Left lung (tissue), 10 donors: ENCODE data around the gene VHLL. TPM values are rescaled to one million over a fixed set of nuclear protein-coding genes. Genes with fewer than 3 reads are reported as not detected.

Experiments used
- ATAC-seq: fragments of 200-7000 bp; cut with Tn5 transposase; one replicate; pipeline ENCODE4 v1.9.1; 2020; ENCODE audit warnings: moderate library complexity
- DNase-seq, 4 donors: peaks; one replicate each; pipeline ENCODE4 v3.0.0-alpha.2; 2013 to 2020
- H3K27ac ChIP-seq, 2 donors: fragments of 200-600 bp; sonication (generic) in 1 of 2; one replicate each; pipeline versions ENCODE4 v1.5.0 to v1.8.0; 2020 to 2021
- H3K27me3 ChIP-seq, 2 donors: fragments of 200-600 bp; sonication (generic) in 1 of 2; one replicate each; pipeline versions ENCODE4 v1.5.0 to v1.8.0; 2020 to 2021
- H3K36me3 ChIP-seq, 2 donors: fragments of 200-600 bp; sonication (generic) in 1 of 2; one replicate each; pipeline versions ENCODE4 v1.5.0 to v1.8.0; 2020 to 2021
- H3K4me1 ChIP-seq, 2 donors: fragments of 200-600 bp; one replicate each; pipeline ENCODE4 v1.8.0; 2021
- H3K4me3 ChIP-seq, 2 donors: fragments of 200-600 bp; sonication (generic) in 1 of 2; one replicate each; pipeline versions ENCODE4 v1.5.0 to v1.8.0; 2020 to 2021; ENCODE audit warnings: mild to moderate bottlenecking in 1 of 2
- H3K9me3 ChIP-seq, 2 donors: fragments of 200-600 bp; sonication (generic) in 1 of 2; one replicate each; pipeline versions ENCODE4 v1.5.0 to v1.8.0; 2020 to 2021
- CTCF ChIP-seq, 2 donors: fragments of 200-600 bp; sonication (generic) in 1 of 2; IDR thresholded peaks; one replicate each; pipeline versions ENCODE4 v1.5.0 to v1.8.0; 2021; ENCODE audit warnings: antibody characterized with exemption in 2 of 2
- intact Hi-C, 2 donors: fragments of 100-400 bp; cut with DNase I; formaldehyde crosslinking; loops; one replicate each; pipeline versions ENCODE4 v1.11.2 to v1.14.2; 2022
- polyA plus RNA-seq, 6 donors: library from polyadenylated mRNA; unstranded; fragments of 120-200 nt; gene quantifications; one replicate each; pipeline ENCODE4 v1.2.1, GENCODE V29; 2013; ENCODE audit not compliant: insufficient read length in 6 of 6
- total RNA-seq, 2 donors: library from RNA; stranded (reverse); fragmentation: NEBNext Ultra II Directional; extraction: Animal tissue kit (Norgen Biotek cat#: 25700); gene quantifications; one replicate each; pipeline ENCODE4 v1.2.1, GENCODE V29; 2021
- donor health status: DM: no; HTN: yes; CAD: no.
- donor health status: DM: no; HTN: no; CAD: no.

The VHLL gene
- total and polyA plus RNA-seq, 8 donors, result not detected

- ATAC-seq, result peak; percentile 23
- no peak for DNase-seq
- TF ChIP-seq CTCF (IDR thresholded peaks at IDR 0.05), result no peak
- H3K27ac ChIP-seq, result no peak overlapping the region
- no peak overlapping the region for H3K4me3 ChIP-seq
- intact Hi-C loops, result no loop called here
- no peaks in the 10 kb centered on the region for H3K9me3 ChIP-seq
- H3K36me3 ChIP-seq, result peaks cover 0 to 93% of the 10 kb centered on the region in 2 donors
- H3K27me3 ChIP-seq, result no peaks in the 10 kb centered on the region
- H3K4me1 ChIP-seq, result peaks cover 0 to 8% of the 10 kb centered on the region in 2 donors
Measured at GRCh38 chr1:156308078-156308477, 9.0 kb upstream of the VHLL start.

GRCh38 chr1:156305215-156305614 is 6.1 kb upstream of the VHLL start:
- no peaks in the 10 kb centered on the region for H3K4me1 ChIP-seq
- H3K4me3 ChIP-seq, result no peak overlapping the region
- ATAC-seq (no peak), DNase-seq (no peak)
- H3K9me3 ChIP-seq, result no peaks in the 10 kb centered on the region
- intact Hi-C loops, result no loop called here
- peaks cover 0 to 65% of the 10 kb centered on the region in 2 donors for H3K36me3 ChIP-seq
- no peaks in the 10 kb centered on the region for H3K27me3 ChIP-seq
- no peak for TF ChIP-seq CTCF (IDR thresholded peaks at IDR 0.05)
- no peak overlapping the region for H3K27ac ChIP-seq

GRCh38 chr1:156303241-156303640 is 4.1 kb upstream of the VHLL start:
- ATAC-seq (no peak), DNase-seq (no peak)
- Histone ChIP-seq H3K36me3 (peaks cover 0 to 45% of the 10 kb centered on the region in 2 donors), H3K4me1 (no peaks in the 10 kb centered on the region), H3K9me3 (no peaks in the 10 kb centered on the region), H3K27ac (no peak overlapping the region), H3K27me3 (no peaks in the 10 kb centered on the region), H3K4me3 (no peak overlapping the region)
- no peak for TF ChIP-seq CTCF (IDR thresholded peaks at IDR 0.05)
- intact Hi-C loops, result no loop called here

GRCh38 chr1:156295391-156295947 is 3.6 kb downstream of the VHLL start, which contains the start of gene GLMP:
Gene GLMP, minus strand, starts transcription at chr1:156295679. Its CDS starts 34 bp downstream, at chr1:156295645.
- peak; percentile 65 for ATAC-seq
- Histone ChIP-seq H3K4me3 (peak within 1 kb of the TSS; percentile 63 to 68), H3K4me1 (peaks cover 15 to 36% of the 10 kb centered on the region in 2 donors), H3K9me3 (no peaks in the 10 kb centered on the region), H3K27me3 (no peaks in the 10 kb centered on the region), H3K27ac (peak within 1 kb of the TSS; percentile 28 to 61), H3K36me3 (peaks cover 0 to 14% of the 10 kb centered on the region in 2 donors)
- no peak for TF ChIP-seq CTCF (IDR thresholded peaks at IDR 0.05)
- peak; percentile 69 to 87 (median 83) for DNase-seq
- intact Hi-C loops, result no loop called here

- Histone ChIP-seq H3K27ac (no peak overlapping the region), H3K36me3 (peaks cover 0 to 14% of the 10 kb centered on the region in 2 donors), H3K27me3 (no peaks in the 10 kb centered on the region), H3K4me1 (peaks cover 15 to 36% of the 10 kb centered on the region in 2 donors), H3K9me3 (no peaks in the 10 kb centered on the region), H3K4me3 (peak overlapping the region in 1 of 2 donors; percentile 68)
- TF ChIP-seq CTCF (IDR thresholded peaks at IDR 0.05), result no peak
- ATAC-seq, result no peak
- no peak for DNase-seq
- intact Hi-C loops, result no loop called here
Measured at GRCh38 chr1:156293895-156294294, 5.2 kb downstream of the VHLL start.
